ENCODE results near the gene DNAI2.
"Not testable (repeated sequence)": the region's sequence is repeated elsewhere in the genome, so short reads cannot be mapped to it uniquely, and the experiment has no call there.

Gene DNAI2

DNA sequence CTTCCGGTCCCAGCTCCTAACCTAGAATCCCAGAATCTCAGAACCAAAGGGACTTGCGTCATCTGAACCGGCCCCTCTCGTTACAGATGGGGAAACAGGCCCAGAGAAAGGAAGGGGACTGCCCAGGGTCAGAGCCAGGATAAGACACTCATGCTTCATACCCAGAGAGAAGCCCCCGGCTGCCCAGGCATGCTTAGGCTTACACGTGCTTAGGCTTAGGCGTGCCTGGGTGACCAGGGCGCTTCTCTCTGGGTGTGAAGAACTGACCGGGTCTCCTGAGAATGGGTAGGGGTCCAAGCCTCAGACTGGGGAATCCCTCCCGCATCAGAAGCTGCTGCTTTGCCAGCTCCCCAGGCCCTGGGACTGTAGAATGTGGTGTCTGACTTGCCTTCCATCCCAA is 29.9 kb upstream of the DNAI2 start:
- FAIRE-seq = no peak
- DNase-seq (ENCODE audit: insufficient read length, low spot score) = no peak

DNA sequence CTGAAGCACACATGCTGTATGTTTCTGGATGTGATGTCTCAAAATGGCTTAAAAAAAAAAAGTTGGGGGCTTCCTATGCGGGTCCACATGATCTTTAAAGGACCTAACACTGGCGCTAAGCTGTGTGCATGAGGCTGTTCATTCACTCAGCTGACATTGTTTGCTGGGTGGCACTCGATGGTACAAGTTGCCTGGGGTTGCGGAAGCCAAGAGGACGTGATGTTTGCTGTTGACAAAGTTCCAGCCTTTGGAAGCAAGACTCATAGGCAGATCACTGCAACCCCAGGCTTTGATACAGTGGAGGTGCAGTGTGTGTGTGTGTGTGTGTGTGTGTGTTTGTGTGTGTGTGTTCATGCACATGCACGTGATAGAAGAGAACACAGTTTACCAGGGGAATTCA is 29.5 kb upstream of the DNAI2 start:
- FAIRE-seq (no peak), DNase-seq (ENCODE audit: insufficient read length, low spot score) (no peak)

DNA sequence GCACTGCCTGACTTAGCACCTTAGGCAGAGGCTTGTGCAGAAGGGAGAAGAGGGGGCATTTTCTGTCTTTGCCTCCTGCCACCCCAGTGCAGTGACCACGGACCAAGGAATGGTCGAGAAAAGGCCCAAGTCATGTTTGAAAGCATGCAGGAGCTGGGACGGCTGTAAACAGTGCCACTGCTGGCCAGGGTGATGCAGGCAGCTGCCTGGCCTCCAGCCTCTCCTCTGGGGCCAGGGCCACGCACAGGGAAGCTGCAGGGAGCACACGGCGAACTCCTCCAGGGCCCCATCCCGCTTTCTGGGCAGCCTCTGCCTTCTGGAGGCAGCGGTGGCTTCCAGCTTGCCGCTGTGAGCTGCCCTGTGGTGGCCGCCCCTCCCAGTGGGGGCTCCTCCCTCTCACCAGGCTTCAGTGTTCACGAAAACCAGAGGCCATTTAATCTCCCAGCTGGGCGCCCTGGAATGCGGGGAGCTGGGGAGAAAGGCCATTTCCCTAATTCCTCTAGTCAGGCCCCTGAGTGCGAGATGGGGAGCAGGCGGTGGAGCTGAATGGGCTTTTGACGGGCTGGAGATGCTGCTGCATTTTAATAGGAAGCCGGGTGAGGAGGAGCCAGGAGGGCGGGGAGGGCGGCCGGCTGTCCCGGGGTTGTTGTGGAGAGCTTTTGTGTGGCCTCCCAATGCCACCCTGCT is 28.7 kb upstream of the DNAI2 start:
- FAIRE-seq = no peak
- no peak for DNase-seq (ENCODE audit: insufficient read length, low spot score)

DNA sequence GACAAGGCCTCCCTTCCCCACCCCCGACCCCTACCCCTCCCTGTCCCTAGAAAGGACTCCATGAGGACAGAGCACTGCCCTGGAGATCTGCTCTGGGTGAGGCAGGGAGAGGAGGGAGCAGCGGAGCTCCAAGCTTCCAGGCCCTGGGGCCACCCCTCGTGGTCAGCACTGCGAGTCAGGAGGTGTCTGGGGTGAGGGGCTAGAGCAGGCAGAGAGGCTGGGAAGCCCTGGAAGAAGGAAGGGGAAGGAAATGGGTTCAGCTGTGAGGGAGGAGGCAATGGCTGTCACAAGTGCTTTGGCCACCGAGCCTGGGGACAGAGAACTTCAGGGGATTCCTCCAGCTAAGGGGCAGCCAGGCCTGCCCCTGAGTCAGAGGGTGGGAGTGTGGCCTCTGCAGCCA is 28.2 kb upstream of the DNAI2 start:
- FAIRE-seq (no peak), DNase-seq (ENCODE audit: insufficient read length, low spot score) (no peak)

DNA sequence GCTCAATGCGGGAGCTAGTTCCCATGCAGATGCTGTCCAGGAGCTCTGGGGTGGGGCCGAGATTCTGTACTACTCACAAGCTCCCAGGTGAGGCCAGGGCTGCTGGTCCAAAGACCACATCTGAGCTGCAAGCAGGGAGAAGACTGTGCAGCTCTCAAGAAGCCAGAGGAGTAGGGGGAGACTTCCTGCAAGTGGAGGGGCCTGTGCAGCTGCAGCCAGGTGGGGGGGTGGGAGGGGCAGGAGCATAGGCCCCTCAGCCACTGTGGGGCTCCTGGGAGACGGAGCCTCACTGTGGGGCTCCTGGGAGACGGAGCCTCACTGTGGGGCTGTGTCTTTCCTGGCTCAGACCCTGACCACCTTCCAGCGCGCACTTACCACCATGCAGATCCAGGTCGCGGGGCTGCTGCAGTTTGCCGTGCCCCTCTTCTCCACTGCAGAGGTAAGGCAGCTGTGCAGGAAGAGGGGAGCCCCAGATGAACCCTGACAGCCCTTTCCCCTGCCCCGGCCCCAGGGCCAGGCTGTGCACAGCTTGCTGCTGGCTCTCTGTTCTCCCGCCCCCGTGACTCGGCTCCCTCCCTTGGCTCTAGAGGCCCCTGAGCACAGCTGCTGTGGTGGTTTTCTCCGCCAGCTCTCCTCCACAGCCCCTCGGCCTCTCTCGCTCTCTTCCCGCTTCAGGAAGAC is 24.3 kb upstream of the DNAI2 start:
- FAIRE-seq = no peak
- no peak for DNase-seq (ENCODE audit: insufficient read length, low spot score)

DNA sequence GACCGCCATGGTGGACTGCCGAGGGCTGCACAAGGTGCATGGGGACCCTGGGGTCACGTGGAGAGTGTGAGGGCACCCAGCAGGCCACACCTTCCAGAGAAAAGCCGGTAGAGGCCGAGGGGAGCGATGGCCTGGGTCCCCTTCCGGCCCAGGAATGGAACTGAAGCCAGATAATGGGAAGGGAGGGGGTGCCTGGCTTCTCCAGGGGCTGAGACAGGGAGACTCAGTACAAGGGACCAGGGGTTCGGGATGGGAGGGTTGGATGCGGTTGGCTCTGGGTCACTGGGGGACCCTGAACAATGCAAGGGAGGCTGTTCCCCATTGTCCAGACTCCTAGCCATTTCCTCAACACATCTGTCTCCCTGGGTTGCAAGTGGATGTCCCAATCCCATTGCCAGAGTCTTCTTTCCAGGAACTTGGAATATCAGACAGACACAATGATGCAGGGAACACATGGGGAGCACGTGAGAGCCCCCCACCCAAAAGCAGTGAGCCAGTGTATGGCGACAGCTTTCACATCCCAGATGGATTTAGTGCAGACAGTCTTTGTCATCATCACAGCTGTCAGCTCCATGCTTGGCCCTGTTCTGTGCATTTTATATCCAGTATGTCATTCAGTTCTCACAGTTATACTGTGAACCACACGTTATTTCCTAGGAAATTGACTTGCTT is 23.6 kb upstream of the DNAI2 start:
- no peak for FAIRE-seq
- no peak for DNase-seq (ENCODE audit: insufficient read length, low spot score)

DNA sequence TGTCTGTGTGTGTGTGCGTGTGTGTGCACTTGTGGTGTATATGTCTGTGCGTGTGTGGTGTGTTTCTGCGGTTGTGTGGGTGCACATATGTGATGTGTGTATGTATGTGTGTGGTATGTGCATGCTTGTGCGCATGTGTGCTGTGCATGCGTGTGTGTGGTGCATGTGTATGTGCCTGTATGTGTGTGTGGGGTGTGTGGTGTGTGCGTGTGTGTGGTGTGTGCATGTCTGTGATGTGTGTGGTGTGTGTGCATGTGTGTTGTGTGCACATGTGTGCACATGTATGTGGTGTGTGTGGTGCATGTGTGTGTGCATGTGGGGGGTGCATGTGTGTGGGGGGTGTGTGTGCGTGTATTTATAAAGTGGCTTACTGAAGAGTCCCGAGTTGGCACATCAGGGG is 23.0 kb upstream of the DNAI2 start:
- FAIRE-seq = no peak

DNA sequence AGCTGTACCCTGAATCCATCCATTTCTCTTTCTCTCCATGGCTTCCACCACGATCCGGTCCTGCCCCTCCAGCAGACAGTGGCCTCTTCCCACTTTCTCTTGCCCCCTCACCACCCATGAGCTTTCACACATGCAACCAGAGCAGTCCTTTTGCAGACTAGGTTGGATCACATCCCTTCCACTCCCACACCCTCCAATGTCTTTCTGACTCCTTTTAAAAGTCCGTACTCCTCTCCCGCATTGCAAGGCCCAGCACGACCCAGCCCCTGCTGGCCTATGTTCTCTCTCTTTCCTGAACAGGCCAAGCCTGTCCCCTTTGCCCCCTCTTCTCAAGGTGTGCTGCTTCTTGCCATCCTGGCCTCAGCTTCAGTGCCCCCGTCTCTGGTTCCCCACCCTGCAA is 22.5 kb upstream of the DNAI2 start:
- FAIRE-seq (no peak), DNase-seq (ENCODE audit: insufficient read length, low spot score) (no peak)

More for the DNA sequence above, 23.0 kb upstream of the DNAI2 start:
- DNase-seq (ENCODE audit: insufficient read length, low spot score) = no peak

DNA sequence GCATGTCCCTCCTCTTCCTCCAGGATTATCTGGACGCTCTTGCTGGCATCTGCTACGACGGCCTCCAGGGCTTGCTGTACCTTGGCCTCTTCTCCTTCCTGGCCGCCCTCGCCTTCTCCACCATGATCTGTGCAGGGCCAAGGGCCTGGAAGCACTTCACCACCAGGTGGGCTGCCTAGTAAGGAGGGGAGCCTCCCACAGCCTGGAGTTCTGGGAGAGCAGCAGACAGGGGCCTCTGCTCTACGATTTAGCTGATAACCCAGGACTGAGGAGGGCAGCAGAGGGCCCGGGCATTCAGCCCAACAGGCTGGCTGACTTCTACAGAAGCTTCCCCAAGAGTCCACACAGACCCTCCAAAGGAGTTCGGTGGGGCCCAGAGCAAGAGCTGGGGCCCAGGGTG is 21.8 kb upstream of the DNAI2 start:
- no peak for FAIRE-seq
- no peak for DNase-seq (ENCODE audit: insufficient read length, low spot score)

DNA sequence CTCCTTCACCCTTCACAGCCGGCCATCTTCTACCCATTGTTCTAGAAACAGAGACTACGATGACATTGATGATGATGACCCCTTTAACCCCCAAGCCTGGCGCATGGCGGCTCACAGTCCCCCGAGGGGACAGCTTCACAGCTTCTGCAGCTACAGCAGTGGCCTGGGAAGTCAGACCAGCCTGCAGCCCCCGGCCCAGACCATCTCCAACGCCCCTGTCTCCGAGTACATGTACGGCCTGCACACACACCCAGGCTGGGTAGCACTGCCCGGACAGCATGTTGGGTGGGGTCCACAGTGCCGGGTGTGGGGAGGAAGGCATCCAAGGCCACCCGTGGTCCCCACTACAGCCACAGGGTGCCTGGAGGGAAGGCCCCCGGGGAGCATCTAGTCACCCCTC is 21.0 kb upstream of the DNAI2 start:
- FAIRE-seq (no peak), DNase-seq (ENCODE audit: insufficient read length, low spot score) (no peak)

DNA sequence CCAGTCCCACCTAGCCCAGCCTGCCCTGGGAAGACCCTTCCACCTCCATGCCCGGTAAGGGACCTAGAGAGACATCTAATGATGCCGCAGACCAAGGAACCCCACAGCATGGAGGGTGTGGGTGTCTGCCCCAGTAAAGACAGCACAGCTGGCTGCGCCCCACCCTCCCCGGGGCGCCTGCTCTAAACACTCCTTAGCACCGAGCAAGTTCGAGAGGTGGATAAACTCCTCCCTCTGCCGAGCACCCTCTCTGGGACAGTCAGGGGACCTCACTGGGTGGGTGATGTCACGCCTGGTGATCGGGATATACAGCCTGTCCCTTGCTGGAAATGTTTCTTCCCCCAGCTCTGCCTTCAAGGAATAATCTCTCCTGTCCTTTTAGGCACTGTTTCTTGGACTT is 16.7 kb upstream of the DNAI2 start:
- DNase-seq (ENCODE audit: insufficient read length, low spot score) (no peak), FAIRE-seq (no peak)

DNA sequence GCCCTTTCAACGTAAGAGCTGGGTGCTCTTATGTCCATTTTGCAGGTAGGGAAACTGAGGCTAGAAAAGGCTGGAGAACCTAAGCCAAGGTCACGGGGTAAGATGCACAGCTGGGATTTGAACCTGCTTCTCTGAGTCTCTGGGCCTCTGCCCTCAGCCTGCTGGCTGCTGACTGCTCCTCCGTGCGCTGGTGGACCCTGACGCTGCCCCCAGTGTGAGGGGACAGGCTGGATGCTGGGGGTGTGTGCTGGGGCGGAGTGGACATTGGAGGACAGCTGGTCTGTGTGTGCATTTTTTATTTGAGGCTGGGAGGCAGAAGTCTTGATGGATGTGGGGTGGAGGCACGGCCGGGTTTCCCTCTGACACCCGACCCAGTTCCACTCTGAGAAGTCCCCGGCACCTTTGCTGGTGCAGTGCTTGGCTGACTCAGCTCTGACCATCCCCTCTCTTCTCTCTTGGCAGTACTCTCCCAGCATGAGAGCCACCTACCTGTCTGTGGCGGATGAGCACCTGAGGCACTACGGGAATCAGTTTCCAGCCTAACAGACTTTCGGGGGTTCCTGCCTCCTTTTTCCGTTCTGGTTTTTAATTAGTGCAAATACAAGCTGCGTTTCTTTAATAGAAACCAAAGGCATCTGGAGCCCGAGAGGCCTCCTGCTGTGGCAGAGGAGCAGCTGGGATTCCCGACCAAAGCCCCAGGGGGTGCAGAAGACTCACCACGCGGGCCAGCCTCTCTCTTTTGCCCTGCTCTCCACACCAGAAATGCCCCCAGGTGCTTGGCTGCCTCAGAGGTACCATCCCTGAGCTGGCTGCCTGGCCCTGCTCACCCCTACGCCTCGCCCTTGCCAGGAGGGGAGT is 14.1 kb upstream of the DNAI2 start:
- no peak for FAIRE-seq
- no peak for DNase-seq (ENCODE audit: insufficient read length, low spot score)

DNA sequence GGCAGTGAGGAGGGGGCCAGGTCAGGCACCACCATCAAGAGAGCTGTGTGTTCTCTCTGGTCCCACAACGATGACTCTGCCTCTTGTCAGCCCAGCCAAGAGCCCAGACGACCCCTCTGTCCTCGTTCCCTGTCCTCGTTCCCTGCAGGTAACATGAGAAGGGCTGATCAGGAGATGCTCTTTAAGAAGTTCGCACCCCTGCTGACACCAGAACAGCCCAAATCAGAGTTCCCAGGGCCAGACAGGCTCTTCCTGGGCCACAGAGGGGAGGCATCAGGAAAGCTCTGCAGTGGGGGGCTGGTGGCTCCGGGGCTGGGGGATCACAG is 13.5 kb upstream of the DNAI2 start:
- FAIRE-seq (no peak), DNase-seq (ENCODE audit: insufficient read length, low spot score) (no peak)

DNA sequence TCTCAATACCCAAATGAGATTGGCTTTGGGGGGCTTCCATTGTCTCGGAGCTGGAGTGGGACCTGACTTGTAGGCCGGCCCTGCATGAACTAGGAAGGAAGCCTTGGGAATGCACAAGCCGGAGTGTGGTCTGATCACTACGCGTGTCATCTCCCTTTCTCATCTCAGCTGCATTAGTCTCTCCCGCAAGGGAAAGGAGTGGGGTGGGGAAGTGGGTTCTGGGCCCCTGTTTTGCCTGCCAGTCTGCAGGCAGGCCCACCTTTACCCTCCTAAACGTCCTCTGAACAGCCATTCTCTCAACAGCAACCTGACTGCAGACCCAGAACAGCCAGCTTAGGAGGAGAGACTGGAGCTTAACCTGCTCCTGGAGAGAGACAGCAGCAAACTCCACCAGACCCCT is 11.4 kb upstream of the DNAI2 start:
- DNase-seq (ENCODE audit: insufficient read length, low spot score) = no peak
- FAIRE-seq = no peak

DNA sequence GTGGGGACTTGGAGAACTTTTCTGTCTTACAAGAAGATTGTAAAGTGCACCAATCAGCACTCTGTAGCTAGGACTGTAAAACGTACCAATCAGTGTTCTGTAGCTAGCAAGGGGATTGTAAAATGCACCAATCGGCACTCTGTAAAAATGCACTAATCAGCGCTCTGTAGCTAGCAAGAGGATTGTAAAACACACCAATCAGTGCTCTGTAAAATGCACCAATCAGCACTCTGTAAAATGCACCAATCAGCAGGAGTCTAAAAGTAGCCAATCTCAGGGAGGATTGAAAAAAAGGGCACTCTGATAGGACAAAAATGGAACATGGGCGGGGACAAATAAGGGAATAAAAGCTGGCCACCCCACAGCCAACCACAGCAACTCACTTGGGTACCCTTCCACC is 7.0 kb upstream of the DNAI2 start:
- not testable (repeated sequence) for FAIRE-seq

DNA sequence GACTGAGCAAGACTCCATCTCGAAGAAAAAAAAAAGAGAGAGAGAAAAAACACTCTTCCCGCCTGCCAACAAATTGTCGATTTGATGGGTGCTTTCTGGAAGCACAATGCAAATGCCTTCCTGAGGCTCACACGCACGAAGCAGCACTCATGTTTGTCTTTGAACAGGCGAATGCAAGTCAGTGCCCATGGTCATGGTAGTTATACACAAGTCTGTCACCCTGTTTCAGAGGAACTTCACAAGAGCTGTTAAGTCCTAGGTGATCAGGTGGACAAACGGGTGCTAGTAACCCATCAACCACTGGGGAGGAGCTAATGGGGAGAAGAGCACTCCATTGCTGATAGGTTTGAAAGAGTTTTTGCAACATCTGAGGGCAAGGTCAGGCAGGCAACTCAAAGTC is 6.5 kb upstream of the DNAI2 start:
- FAIRE-seq = no peak
- DNase-seq (ENCODE audit: insufficient read length, low spot score) = no peak

More for the DNA sequence above, 7.0 kb upstream of the DNAI2 start:
- not testable (repeated sequence) for DNase-seq (ENCODE audit: insufficient read length, low spot score)

DNA sequence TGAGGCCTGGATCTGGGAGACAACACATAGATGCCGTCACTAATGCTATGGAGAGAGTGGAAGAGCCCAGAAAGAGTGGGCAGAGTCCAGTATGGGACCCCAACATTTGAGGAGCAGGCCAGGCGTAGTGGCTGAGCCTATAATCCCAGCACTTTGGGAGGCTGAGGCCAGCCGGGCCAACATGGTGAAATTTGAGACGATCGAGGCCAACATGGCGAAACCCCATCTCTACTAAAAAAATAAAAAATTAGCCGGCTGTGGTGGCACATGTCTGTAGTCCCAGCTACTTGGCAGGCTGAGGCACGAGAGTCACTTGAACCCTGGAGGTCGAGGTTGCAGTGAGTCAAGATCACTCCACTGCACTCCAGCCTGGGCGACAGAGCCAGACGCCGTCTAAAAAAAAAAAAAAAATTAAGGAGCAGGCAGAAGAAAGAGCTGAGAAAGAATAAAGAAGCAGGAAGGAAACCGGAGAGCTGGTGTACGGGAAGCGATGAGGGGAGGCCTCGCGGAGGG is 6.0 kb upstream of the DNAI2 start:
- no peak for DNase-seq (ENCODE audit: insufficient read length, low spot score)
- no peak for FAIRE-seq

DNA sequence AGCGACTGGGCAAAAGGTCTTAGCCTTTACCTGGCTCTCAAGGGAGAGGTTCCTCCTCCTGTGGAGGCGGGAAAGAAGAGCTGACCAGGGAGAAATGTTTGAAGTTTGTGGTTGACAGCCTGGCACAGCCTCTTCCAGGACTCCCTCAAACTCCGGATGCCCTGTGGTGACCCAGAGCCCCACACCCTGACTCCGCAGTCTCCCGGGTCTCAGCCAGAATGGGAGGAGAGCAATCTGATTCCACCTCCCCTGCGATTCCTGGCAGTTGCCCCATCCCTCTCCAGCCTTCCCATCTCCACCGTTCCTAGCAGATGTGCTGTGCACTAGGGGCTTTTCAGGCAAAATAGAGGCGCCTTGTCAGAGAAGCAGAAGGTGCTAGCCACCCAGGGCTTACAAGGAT is 5.5 kb upstream of the DNAI2 start:
- FAIRE-seq (no peak), DNase-seq (ENCODE audit: insufficient read length, low spot score) (no peak)

DNA sequence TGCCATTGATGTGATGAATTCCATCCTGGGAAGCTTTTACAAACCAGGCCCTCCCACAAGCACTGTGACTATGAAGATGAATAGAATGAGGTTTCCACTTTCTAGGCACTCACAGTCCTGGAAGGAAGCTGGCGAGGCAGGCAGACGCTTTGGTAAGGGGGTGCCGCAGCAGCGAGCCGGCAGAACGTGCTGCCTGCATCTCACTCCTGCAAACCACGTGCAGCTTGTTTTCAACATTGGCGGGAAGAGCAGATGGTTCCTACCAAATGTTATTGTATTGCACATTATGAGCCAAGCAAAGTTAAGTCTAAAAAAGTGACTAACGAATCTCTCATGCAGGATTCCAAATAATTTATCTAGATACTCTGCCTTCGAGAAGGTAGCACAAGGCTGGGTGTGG is 3.7 kb upstream of the DNAI2 start:
- DNase-seq (ENCODE audit: insufficient read length, low spot score) = no peak
- no peak for FAIRE-seq

DNA sequence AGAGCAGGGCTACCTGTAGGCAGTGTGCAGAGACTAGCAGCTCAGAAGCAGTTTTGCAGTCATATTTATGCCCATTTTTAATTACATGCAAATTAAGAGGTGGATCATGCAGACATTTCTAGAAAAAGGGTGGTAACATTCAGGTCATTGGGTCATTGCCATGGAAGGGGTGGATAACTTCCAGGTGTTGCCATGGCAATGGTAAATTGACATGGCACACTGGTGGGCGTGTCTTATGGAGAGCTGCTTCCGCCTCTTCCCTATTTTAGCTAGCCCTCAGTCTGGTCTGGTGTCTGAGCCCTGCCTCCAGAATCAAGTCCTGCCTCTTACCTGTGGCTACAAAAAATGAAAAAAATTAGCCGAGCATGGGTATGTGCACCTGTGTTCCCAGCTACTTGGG is 2.8 kb upstream of the DNAI2 start:
- FAIRE-seq = no peak
- DNase-seq (ENCODE audit: insufficient read length, low spot score) = no peak

DNA sequence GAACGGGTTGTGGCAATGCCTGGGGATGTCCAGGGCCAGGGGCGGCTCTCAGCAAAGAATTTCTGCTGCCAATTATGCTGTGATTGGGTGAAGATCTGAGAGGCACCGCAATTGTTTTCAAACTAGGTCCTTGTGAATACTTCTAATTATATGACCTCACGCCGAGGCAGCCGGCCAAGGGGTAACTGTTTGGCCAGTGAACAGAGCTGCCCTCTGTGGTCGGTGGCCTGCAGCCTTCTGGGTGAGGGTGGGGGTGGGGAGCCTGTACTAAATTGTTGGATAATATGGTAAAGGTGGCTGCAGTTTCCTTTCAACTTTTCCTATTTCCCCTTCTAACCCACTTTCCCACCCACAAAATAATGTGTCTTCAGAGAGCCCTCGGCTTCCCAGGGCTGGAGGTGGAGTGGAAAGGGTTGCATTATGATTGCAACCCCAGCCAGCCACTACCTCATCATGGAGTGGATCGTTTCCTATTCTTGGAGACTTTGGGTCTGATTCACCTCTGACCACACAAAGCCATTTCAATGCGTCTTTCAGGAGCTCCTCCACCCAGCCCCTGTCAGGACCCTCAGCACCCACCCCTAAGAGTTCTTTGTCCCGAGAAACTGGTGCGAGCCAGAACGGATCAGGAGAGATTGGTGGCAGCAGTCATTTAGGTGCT is 2.0 kb upstream of the DNAI2 start:
- no peak for FAIRE-seq
- DNase-seq (ENCODE audit: insufficient read length, low spot score) = no peak

Measured in GM19239 (cell line).